Skeletal muscle satellite cell (primary cell): Measurements from ENCODE around the gene FSCN2.

ENCODE experiments used
- H3K27me3 ChIP-seq: 2 replicates; pipeline ENCODE4 v1.7.0; 2013; ENCODE audit warnings: low read length; ENCODE audit not compliant: control insufficient read depth, insufficient read depth
- H3K36me3 ChIP-seq: 2 replicates; pipeline ENCODE4 v1.7.0; 2013; ENCODE audit warnings: mild to moderate bottlenecking, control low read depth, low read length; ENCODE audit not compliant: insufficient read depth
- H3K4me1 ChIP-seq: 2 replicates; pipeline ENCODE4 v1.7.0; 2013; ENCODE audit warnings: low read length; ENCODE audit not compliant: control insufficient read depth, insufficient read depth
- H3K4me2 ChIP-seq: 2 replicates; pipeline ENCODE4 v1.7.0; 2013; ENCODE audit warnings: mild to moderate bottlenecking, low read length
- H3K4me3 ChIP-seq: 2 replicates; pipeline ENCODE4 v1.7.0; 2013; ENCODE audit warnings: low read length
- H3K9ac ChIP-seq: 2 replicates; pipeline ENCODE4 v1.7.0; 2013; ENCODE audit warnings: mild to moderate bottlenecking, low read depth, low read length, moderate library complexity
- H3K9me3 ChIP-seq: replicated peaks from 2 replicates; pipeline ENCODE4 v1.7.0; 2013; ENCODE audit warnings: mild to moderate bottlenecking, control low read depth, low read length

The FSCN2 gene

GRCh38 chr17:81493198-81494038, 34.8 kb upstream of the FSCN2 start:
- Histone ChIP-seq H3K4me3 (no peak overlapping the region), H3K4me1 (peaks cover 6% of the 10 kb centered on the region), H3K9me3 (no peaks in the 10 kb centered on the region), H3K4me2 (no peak overlapping the region), H3K9ac (no peak overlapping the region), H3K36me3 (no peaks in the 10 kb centered on the region), H3K27me3 (peaks cover 28% of the 10 kb centered on the region)

GRCh38 chr17:81494626-81495377, 33.4 kb upstream of the FSCN2 start:
- Histone ChIP-seq H3K36me3 (no peaks in the 10 kb centered on the region), H3K4me3 (no peak overlapping the region), H3K9me3 (no peaks in the 10 kb centered on the region), H3K4me1 (peaks cover 6% of the 10 kb centered on the region), H3K4me2 (no peak overlapping the region), H3K27me3 (peaks cover 28% of the 10 kb centered on the region), H3K9ac (no peak overlapping the region)

DNA sequence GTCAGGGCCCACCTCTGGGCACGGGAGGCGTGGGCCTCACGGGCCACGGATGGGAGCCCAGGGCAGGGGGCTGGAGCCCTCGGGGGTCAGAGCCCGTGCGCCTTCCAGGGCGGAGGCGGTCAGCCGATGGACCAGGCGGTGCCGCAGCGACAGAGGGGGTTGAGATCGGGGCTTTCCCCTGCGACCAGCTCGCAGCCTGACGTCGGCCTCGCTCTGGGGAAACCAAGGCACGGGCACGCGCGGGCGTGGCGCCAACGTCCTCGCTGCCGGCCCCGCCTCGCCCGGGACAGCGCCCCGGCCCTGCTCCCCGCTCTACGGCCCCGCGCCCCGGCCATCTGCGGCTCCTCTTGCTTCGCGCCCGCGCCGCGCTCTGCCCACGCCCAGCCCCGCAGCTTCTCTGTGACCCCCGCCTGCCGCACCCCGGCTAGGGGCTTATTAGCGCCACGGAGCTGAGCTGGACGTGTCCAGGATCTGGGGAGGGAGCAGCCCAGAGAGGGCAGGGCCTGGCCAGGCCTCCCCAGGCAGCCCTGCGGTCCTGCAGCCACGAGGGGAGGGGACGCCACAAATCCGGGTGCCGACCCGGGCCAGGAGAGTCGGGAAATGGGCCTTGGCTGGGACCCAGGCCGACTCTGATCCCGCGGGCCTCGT, 29.1 kb upstream of the FSCN2 start:
- no peak overlapping the region for H3K4me2 ChIP-seq
- peaks cover 10% of the 10 kb centered on the region for H3K4me1 ChIP-seq
- H3K4me3 ChIP-seq: no peak overlapping the region
- no peak overlapping the region for H3K9ac ChIP-seq
- H3K9me3 ChIP-seq: no peaks in the 10 kb centered on the region
- peaks cover 26% of the 10 kb centered on the region for H3K27me3 ChIP-seq
- H3K36me3 ChIP-seq: no peaks in the 10 kb centered on the region

GRCh38 chr17:81499601-81499970, 28.6 kb upstream of the FSCN2 start:
- Histone ChIP-seq H3K4me1 (peaks cover 10% of the 10 kb centered on the region), H3K4me3 (no peak overlapping the region), H3K27me3 (peaks cover 22% of the 10 kb centered on the region), H3K4me2 (no peak overlapping the region), H3K36me3 (no peaks in the 10 kb centered on the region), H3K9ac (no peak overlapping the region), H3K9me3 (no peaks in the 10 kb centered on the region)

GRCh38 chr17:81500047-81500446, 28.1 kb upstream of the FSCN2 start:
- no peak overlapping the region for H3K4me3 ChIP-seq
- no peak overlapping the region for H3K4me2 ChIP-seq
- no peaks in the 10 kb centered on the region for H3K9me3 ChIP-seq
- no peak overlapping the region for H3K9ac ChIP-seq
- H3K4me1 ChIP-seq: peaks cover 10% of the 10 kb centered on the region
- H3K36me3 ChIP-seq: no peaks in the 10 kb centered on the region
- peaks cover 18% of the 10 kb centered on the region for H3K27me3 ChIP-seq

GRCh38 chr17:81502471-81503017, 25.6 kb upstream of the FSCN2 start:
- no peak overlapping the region for H3K4me2 ChIP-seq
- H3K27me3 ChIP-seq: peaks cover 7% of the 10 kb centered on the region
- H3K4me1 ChIP-seq: peaks cover 10% of the 10 kb centered on the region
- H3K9me3 ChIP-seq: no peaks in the 10 kb centered on the region
- H3K36me3 ChIP-seq: no peaks in the 10 kb centered on the region
- no peak overlapping the region for H3K4me3 ChIP-seq
- H3K9ac ChIP-seq: no peak overlapping the region

DNA sequence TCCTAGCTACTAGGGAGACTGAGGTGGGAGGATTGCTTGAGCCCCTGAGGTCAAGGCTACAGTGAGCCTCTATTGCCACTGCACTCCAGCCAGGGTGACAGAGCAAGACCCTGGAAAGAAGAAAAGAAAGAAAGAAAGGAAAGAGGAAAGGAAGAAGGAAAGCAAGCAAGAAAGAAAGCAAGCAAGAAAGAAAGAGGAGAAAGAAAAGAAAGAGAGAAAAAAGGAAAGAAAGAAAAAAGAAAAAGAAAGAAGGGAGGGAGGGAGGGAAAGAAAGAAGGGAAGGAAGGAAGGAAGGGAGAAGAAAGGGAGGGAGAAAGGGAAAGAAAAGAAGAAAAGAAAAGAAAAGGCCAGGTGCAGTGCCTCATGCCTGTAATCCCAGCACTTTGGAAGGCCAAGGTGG, 24.6 kb upstream of the FSCN2 start:
- H3K4me1 ChIP-seq: peaks cover 10% of the 10 kb centered on the region
- H3K27me3 ChIP-seq: peaks cover 7% of the 10 kb centered on the region
- H3K36me3 ChIP-seq: peaks cover 3% of the 10 kb centered on the region
- no peak overlapping the region for H3K4me2 ChIP-seq
- H3K9ac ChIP-seq: no peak overlapping the region
- H3K4me3 ChIP-seq: no peak overlapping the region
- H3K9me3 ChIP-seq: no peaks in the 10 kb centered on the region

DNA sequence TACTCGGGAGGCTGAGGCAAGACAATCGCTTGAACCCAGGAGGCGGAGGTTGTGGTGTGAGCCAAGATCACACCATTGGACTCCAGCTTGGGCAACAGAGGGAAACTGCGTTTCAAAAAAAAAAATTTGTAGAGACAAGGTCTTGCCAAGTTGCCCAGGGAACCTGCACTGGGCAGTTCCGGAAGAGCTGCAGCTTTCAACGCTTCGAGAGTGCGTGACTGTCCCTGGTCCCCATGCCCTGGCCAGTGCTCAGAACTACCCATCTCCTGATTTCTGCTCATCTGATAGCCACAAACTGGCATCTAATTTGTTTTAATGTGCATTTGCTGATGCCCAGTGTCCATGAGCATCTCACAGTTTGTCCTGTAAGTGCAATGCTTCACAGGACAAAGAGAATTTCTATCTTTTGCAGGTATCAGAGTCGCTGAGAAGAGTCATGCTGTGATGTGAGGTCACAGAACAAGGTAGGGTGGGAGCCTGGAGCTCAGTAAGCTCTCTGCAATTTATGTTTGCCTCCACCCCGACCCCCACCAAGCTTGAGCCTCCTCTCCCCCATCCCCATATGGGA, 19.5 kb upstream of the FSCN2 start:
- no peaks in the 10 kb centered on the region for H3K27me3 ChIP-seq
- H3K4me3 ChIP-seq: peak overlapping the region; percentile 91
- H3K36me3 ChIP-seq: peaks cover 39% of the 10 kb centered on the region
- H3K4me2 ChIP-seq: peak overlapping the region; percentile 93
- H3K9me3 ChIP-seq: no peaks in the 10 kb centered on the region
- peak overlapping the region; percentile 95 for H3K9ac ChIP-seq
- peaks cover 10% of the 10 kb centered on the region for H3K4me1 ChIP-seq

DNA sequence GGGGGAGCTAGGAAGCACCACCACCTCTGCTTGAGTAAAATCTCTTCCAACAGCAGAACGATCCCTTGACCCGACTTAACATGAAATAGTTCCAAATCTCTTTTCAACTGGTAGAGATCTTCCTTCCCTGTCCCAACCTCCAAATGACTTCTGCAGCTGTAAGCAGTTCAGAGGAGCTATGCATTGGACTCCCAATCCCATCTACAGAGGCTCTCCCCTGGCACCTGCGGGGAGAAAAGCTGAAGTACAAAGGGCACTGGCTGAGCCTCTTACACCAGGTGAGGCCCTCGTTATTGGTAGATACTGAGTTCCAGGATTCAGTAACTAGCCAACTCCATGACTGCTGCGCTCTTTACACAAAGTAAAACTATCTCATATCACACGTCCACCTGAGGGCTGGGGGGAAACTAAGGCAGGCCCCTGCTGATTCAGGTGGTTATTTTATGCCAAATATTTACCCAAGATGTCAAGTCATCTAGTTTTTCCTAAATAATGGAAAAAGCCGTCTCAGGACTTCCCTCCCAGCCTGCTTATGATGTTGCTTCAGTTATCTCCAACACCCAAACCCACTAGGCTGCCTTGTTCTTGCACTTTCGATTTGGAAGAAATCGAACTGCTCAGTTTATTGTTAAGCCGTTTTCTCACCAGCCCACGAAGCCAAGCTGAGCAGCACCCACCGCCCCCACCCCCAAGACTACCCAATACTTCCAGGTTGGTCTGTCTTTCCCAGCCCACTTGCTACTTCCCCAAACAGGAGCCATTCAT, 18.8 kb upstream of the FSCN2 start:
- Histone ChIP-seq H3K4me1 (peaks cover 15% of the 10 kb centered on the region), H3K9ac (peak overlapping the region; percentile 95), H3K4me3 (peak overlapping the region; percentile 91), H3K27me3 (no peaks in the 10 kb centered on the region), H3K4me2 (peak overlapping the region; percentile 93), H3K9me3 (no peaks in the 10 kb centered on the region), H3K36me3 (peaks cover 39% of the 10 kb centered on the region)

GRCh38 chr17:81509972-81510784, 18.0 kb upstream of the FSCN2 start:
- H3K9ac ChIP-seq: peak overlapping the region; percentile 95
- H3K4me3 ChIP-seq: peak overlapping the region; percentile 91
- H3K36me3 ChIP-seq: peaks cover 39% of the 10 kb centered on the region

More at GRCh38 chr17:81509972-81510784, 18.0 kb upstream of the FSCN2 start:
- Histone ChIP-seq H3K4me1 (peaks cover 15% of the 10 kb centered on the region), H3K27me3 (no peaks in the 10 kb centered on the region), H3K9me3 (no peaks in the 10 kb centered on the region), H3K4me2 (peak overlapping the region; percentile 93)
